KBM-7 (cell line): ENCODE data around the gene SLC17A2.

ENCODE experiments used
- DNase-seq: peaks from one replicate; pipeline ENCODE4 v3.0.0-alpha.2; 2015
- in situ Hi-C: fragments of 300-500 bp; cut with MboI; formaldehyde crosslinking; loops from 2 replicates; pipeline ENCODE4 v1.14.3; 2020; ENCODE audit warnings: low sequenced_read_pairs, low pct_unique_long_range_greater_than_20kb, mixed read lengths

The SLC17A2 gene

GRCh38 chr6:25866011-25866410, 64.5 kb downstream of the SLC17A2 start:
- no peak for DNase-seq
- in situ Hi-C loops: no loop called here

DNA sequence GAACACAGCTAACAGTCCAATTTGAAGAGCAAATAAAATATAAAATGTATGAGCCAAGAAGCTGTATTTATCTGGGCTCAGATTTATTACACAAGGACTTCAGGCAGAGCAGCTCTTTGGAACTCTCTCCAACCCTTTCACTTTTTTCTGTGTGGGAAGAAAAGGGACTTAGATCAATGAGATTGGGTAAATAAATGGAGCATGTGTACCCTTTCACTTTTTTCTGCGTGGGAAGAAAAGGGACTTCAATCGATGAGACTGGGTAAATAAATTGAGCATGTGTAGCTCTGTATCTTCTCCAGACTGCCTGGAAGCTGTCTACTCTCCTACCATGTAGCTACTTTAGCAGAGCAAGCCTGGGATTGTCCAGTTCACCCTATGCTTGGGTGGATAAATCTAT, 67.1 kb downstream of the SLC17A2 start:
- no peak for DNase-seq
- in situ Hi-C loops: no loop called here
